Measurements from ENCODE around the gene SFTPD. TPM values are rescaled to one million over a fixed set of nuclear protein-coding genes. Genes with fewer than 3 reads are reported as not detected.
A peak's percentile ranks its signal among the peaks of the same experiment; 100 is the strongest.

Gene SFTPD
- total and polyA plus RNA-seq, 4 donors, result 0.59 to 2.8 (median 1.8) TPM

- peaks cover 2% of the 10 kb centered on the region for H3K36me3 ChIP-seq (ENCODE audit: control insufficient read depth, insufficient read depth, low read length)
- WGBS (ENCODE audit: insufficient coverage), result 84% methylated on average over 5 of the region's 6 CpGs
- H3K9me3 ChIP-seq (ENCODE audit: control insufficient read depth, insufficient read depth, low read length), result no peaks in the 10 kb centered on the region
- H3K27ac ChIP-seq (ENCODE audit: low read depth, low read length), result no peak overlapping the region
- H3K4me3 ChIP-seq (ENCODE audit: low read depth, low read length), result no peak overlapping the region
- no peaks in the 10 kb centered on the region for H3K27me3 ChIP-seq (ENCODE audit: control insufficient read depth, insufficient read depth, low read length)
- peak in 1 of 6 donors; percentile 9 for DNase-seq (ENCODE audit: low read depth in 4 of 6, low spot score in 6 of 6)
- H3K4me1 ChIP-seq (ENCODE audit: control insufficient read depth, insufficient read depth, low read length), result no peaks in the 10 kb centered on the region
Measured at GRCh38 chr10:79938728-79939406, 10.0 kb downstream of the SFTPD start.

DNA sequence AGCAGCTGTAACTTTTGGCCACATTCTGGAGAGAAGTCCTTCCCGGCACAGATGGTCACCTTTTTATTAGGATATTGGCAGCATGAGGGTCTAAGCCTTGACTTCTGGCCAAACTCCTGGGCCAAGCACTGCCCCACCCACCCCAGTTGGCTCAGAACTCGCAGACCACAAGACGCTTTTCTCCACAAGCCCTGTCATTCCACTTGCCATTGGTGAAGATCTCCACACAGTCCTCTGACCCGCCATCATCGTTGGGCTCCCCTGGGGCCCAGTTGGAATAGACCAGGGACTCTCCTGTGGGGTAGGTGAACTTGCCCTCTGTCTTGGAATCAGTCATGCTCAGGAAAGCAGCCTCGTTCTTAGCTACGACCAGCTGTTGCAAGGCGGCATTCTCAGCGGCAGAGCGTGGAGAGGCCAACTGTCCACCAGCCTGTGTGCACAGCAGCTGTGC, 11.2 kb downstream of the SFTPD start:
- 85% methylated on average over 8 of the region's 10 CpGs for WGBS (ENCODE audit: insufficient coverage)
- no peaks in the 10 kb centered on the region for H3K9me3 ChIP-seq (ENCODE audit: control insufficient read depth, insufficient read depth, low read length)
- no peaks in the 10 kb centered on the region for H3K4me1 ChIP-seq (ENCODE audit: control insufficient read depth, insufficient read depth, low read length)
- H3K27me3 ChIP-seq (ENCODE audit: control insufficient read depth, insufficient read depth, low read length), result no peaks in the 10 kb centered on the region
- DNase-seq (ENCODE audit: low read depth in 4 of 6, low spot score in 6 of 6), result no peak
- H3K36me3 ChIP-seq (ENCODE audit: control insufficient read depth, insufficient read depth, low read length), result peaks cover 2% of the 10 kb centered on the region
- H3K4me3 ChIP-seq (ENCODE audit: low read depth, low read length), result no peak overlapping the region
- no peak overlapping the region for H3K27ac ChIP-seq (ENCODE audit: low read depth, low read length)

GRCh38 chr10:79936625-79937615, 12.0 kb downstream of the SFTPD start:
- no peak for DNase-seq (ENCODE audit: low read depth in 4 of 6, low spot score in 6 of 6)
- H3K9me3 ChIP-seq (ENCODE audit: control insufficient read depth, insufficient read depth, low read length), result no peaks in the 10 kb centered on the region
- WGBS (ENCODE audit: insufficient coverage), result 82% methylated on average over 8 of the region's 9 CpGs
- no peak overlapping the region for H3K4me3 ChIP-seq (ENCODE audit: low read depth, low read length)
- H3K36me3 ChIP-seq (ENCODE audit: control insufficient read depth, insufficient read depth, low read length), result peaks cover 2% of the 10 kb centered on the region
- H3K27me3 ChIP-seq (ENCODE audit: control insufficient read depth, insufficient read depth, low read length), result no peaks in the 10 kb centered on the region
- no peak overlapping the region for H3K27ac ChIP-seq (ENCODE audit: low read depth, low read length)
- H3K4me1 ChIP-seq (ENCODE audit: control insufficient read depth, insufficient read depth, low read length), result no peaks in the 10 kb centered on the region

DNA sequence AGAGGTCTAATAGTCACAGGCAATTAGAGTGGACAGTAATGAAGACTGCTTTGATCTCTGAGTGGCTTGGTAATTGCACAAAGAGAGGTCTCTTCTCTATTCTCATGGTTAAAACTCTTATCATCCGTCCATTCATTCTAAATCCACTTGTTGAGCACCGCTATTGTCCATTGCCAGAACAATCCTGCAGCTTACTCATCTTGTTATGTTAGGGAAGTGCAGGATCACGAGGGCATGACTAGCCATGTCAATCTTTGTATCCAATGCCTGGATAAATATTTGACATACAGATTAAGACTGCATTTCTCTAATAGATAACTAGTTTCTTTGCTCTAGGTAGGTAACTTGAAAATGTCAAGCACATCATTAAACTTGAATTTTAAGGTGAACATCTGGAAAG, 14.9 kb downstream of the SFTPD start:
- H3K9me3 ChIP-seq (ENCODE audit: control insufficient read depth, insufficient read depth, low read length), result no peaks in the 10 kb centered on the region
- no peak for DNase-seq (ENCODE audit: low read depth in 4 of 6, low spot score in 6 of 6)
- no CpG with 5 or more reads among the region's 3 CpGs for WGBS (ENCODE audit: insufficient coverage)

GRCh38 chr10:79932841-79933379, 16.0 kb downstream of the SFTPD start:
- peaks cover 6% of the 10 kb centered on the region for H3K4me1 ChIP-seq (ENCODE audit: control insufficient read depth, insufficient read depth, low read length)
- WGBS (ENCODE audit: insufficient coverage), result 40% methylated on average over 1 of the region's 4 CpGs
- H3K27me3 ChIP-seq (ENCODE audit: control insufficient read depth, insufficient read depth, low read length), result no peaks in the 10 kb centered on the region
- DNase-seq (ENCODE audit: low read depth in 4 of 6, low spot score in 6 of 6), result no peak
- H3K4me3 ChIP-seq (ENCODE audit: low read depth, low read length), result no peak overlapping the region
- no peaks in the 10 kb centered on the region for H3K36me3 ChIP-seq (ENCODE audit: control insufficient read depth, insufficient read depth, low read length)
- H3K9me3 ChIP-seq (ENCODE audit: control insufficient read depth, insufficient read depth, low read length), result no peaks in the 10 kb centered on the region
- no peak overlapping the region for H3K27ac ChIP-seq (ENCODE audit: low read depth, low read length)

More for the DNA sequence above, 14.9 kb downstream of the SFTPD start:
- Histone ChIP-seq H3K27ac (ENCODE audit: low read depth, low read length) (no peak overlapping the region), H3K4me1 (ENCODE audit: control insufficient read depth, insufficient read depth, low read length) (peaks cover 6% of the 10 kb centered on the region), H3K27me3 (ENCODE audit: control insufficient read depth, insufficient read depth, low read length) (no peaks in the 10 kb centered on the region), H3K36me3 (ENCODE audit: control insufficient read depth, insufficient read depth, low read length) (no peaks in the 10 kb centered on the region), H3K4me3 (ENCODE audit: low read depth, low read length) (no peak overlapping the region)

DNA sequence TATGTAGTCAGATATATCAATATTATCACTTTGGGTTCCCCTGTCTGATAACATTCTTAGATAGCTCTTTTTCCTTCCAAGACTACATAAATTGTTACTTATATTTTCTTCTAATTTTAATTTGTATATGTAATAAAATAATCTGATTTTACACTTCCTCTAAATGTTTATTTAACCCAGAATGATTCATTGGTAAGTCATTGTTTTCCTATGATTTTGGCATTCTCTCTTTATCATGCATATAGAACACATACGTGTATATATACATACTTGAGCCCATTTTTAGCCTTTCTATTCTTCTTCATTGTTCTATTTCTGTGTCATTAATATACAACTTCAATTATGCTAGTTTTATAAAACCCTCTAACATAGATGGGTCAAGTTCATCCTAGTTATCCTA, 16.6 kb downstream of the SFTPD start:
- H3K27ac ChIP-seq (ENCODE audit: low read depth, low read length), result no peak overlapping the region
- no peaks in the 10 kb centered on the region for H3K36me3 ChIP-seq (ENCODE audit: control insufficient read depth, insufficient read depth, low read length)
- H3K4me3 ChIP-seq (ENCODE audit: low read depth, low read length), result no peak overlapping the region
- H3K4me1 ChIP-seq (ENCODE audit: control insufficient read depth, insufficient read depth, low read length), result peaks cover 6% of the 10 kb centered on the region
- WGBS (ENCODE audit: insufficient coverage), result no CpG with 5 or more reads among the region's 1 CpG
- no peaks in the 10 kb centered on the region for H3K27me3 ChIP-seq (ENCODE audit: control insufficient read depth, insufficient read depth, low read length)
- DNase-seq (ENCODE audit: low read depth in 4 of 6, low spot score in 6 of 6), result no peak
- no peaks in the 10 kb centered on the region for H3K9me3 ChIP-seq (ENCODE audit: control insufficient read depth, insufficient read depth, low read length)

DNA sequence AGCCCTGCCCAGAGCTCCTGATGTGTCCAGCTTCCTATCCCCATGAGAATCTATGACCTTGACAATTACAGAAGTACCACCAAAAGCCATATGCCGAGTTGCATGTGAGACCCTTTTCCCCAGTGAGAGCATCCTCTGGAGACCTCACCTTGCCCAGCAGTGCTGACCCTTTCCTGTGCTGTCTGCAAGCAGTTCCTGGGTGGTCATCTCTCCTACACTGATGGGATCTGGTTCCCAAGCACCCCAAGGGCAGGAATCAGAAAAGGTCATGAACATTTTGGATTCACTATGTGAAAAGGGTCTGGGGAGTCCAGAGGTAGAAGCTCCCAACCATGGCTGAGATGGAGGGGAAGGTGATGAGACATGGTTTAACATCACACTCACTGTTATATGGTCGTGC, 18.2 kb downstream of the SFTPD start:
- WGBS (ENCODE audit: insufficient coverage), result 69% methylated on average over 2 of the region's 2 CpGs
- peaks cover 6% of the 10 kb centered on the region for H3K4me1 ChIP-seq (ENCODE audit: control insufficient read depth, insufficient read depth, low read length)
- H3K27ac ChIP-seq (ENCODE audit: low read depth, low read length), result no peak overlapping the region
- no peak overlapping the region for H3K4me3 ChIP-seq (ENCODE audit: low read depth, low read length)
- DNase-seq (ENCODE audit: low read depth in 4 of 6, low spot score in 6 of 6), result no peak
- H3K27me3 ChIP-seq (ENCODE audit: control insufficient read depth, insufficient read depth, low read length), result no peaks in the 10 kb centered on the region
- H3K36me3 ChIP-seq (ENCODE audit: control insufficient read depth, insufficient read depth, low read length), result no peaks in the 10 kb centered on the region
- no peaks in the 10 kb centered on the region for H3K9me3 ChIP-seq (ENCODE audit: control insufficient read depth, insufficient read depth, low read length)

GRCh38 chr10:79930267-79930666, 18.6 kb downstream of the SFTPD start:
- DNase-seq (ENCODE audit: low read depth in 4 of 6, low spot score in 6 of 6), result no peak

DNA sequence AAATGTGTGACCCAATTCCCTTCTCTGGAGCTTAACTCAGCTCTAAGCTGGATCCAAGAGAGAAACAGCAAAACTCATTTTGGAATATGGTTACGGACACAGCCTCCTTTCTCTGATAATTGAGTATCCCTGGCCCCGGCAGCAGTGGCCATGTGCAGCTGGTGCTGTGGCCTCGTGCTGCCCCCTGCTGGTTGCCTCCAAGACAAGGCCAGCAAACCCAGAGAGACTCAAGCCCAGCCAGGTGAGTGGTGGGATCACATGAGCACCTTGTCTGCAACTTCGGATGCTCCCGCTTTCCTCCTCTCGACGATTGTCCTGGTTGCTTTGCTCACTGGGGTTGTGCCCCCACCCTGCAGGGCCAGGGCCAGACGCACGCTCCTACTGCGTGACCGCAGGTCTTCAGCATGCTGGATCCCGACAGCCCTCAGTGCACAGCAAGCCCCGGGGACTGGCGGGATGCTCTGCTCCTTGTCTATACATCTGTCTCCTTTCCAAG, 19.4 kb downstream of the SFTPD start:
- H3K4me1 ChIP-seq (ENCODE audit: control insufficient read depth, insufficient read depth, low read length), result peaks cover 6% of the 10 kb centered on the region
- no peak overlapping the region for H3K27ac ChIP-seq (ENCODE audit: low read depth, low read length)
- peak; percentile 26 to 87 (median 47) for DNase-seq (ENCODE audit: low read depth in 4 of 6, low spot score in 6 of 6)
- H3K36me3 ChIP-seq (ENCODE audit: control insufficient read depth, insufficient read depth, low read length), result no peaks in the 10 kb centered on the region
- H3K9me3 ChIP-seq (ENCODE audit: control insufficient read depth, insufficient read depth, low read length), result no peaks in the 10 kb centered on the region
- WGBS (ENCODE audit: insufficient coverage), result 12% methylated on average over 14 of the region's 14 CpGs
- H3K27me3 ChIP-seq (ENCODE audit: control insufficient read depth, insufficient read depth, low read length), result no peaks in the 10 kb centered on the region
- no peak overlapping the region for H3K4me3 ChIP-seq (ENCODE audit: low read depth, low read length)

More at GRCh38 chr10:79930267-79930666, 18.6 kb downstream of the SFTPD start:
- no peak overlapping the region for H3K4me3 ChIP-seq (ENCODE audit: low read depth, low read length)
- no peaks in the 10 kb centered on the region for H3K9me3 ChIP-seq (ENCODE audit: control insufficient read depth, insufficient read depth, low read length)
- H3K27me3 ChIP-seq (ENCODE audit: control insufficient read depth, insufficient read depth, low read length), result no peaks in the 10 kb centered on the region
- no peaks in the 10 kb centered on the region for H3K36me3 ChIP-seq (ENCODE audit: control insufficient read depth, insufficient read depth, low read length)
- no peak overlapping the region for H3K27ac ChIP-seq (ENCODE audit: low read depth, low read length)
- H3K4me1 ChIP-seq (ENCODE audit: control insufficient read depth, insufficient read depth, low read length), result peaks cover 6% of the 10 kb centered on the region
- 92% methylated on average over 2 of the region's 4 CpGs for WGBS (ENCODE audit: insufficient coverage)

Data from spinal cord (tissue), 10 donors.